HG03520 (cell line): Measurements from ENCODE around the gene FRMD4B.

ENCODE experiments used
- ATAC-seq: cut with Tn5 transposase; IDR thresholded peaks from one replicate; pipeline ENCODE4 v1.9.1; 2021; ENCODE audit warnings: mild to moderate bottlenecking, moderate library complexity; ENCODE audit not compliant: unreplicated experiment

The FRMD4B gene

GRCh38 chr3:69406163-69406562 is 20.3 kb upstream of the FRMD4B start:
- ATAC-seq = no peak

- no peak for ATAC-seq
Observed at GRCh38 chr3:69405067-69405466, 19.2 kb upstream of the FRMD4B start.

GRCh38 chr3:69403454-69403853 is 17.6 kb upstream of the FRMD4B start:
- no peak for ATAC-seq

- ATAC-seq = no peak
Observed at GRCh38 chr3:69400683-69401082, 14.8 kb upstream of the FRMD4B start.

GRCh38 chr3:69392850-69393249 is 7.0 kb upstream of the FRMD4B start:
- no peak for ATAC-seq

GRCh38 chr3:69392415-69392814 is 6.5 kb upstream of the FRMD4B start:
- no peak for ATAC-seq

GRCh38 chr3:69391554-69391953 is 5.7 kb upstream of the FRMD4B start:
- ATAC-seq = no peak

- ATAC-seq = no peak
Observed at GRCh38 chr3:69390771-69391170, 4.9 kb upstream of the FRMD4B start.

- ATAC-seq = no peak
Observed at GRCh38 chr3:69389520-69390248, 3.8 kb upstream of the FRMD4B start.

- ATAC-seq = no peak
Observed at GRCh38 chr3:69388241-69388640, 2.4 kb upstream of the FRMD4B start.

GRCh38 chr3:69386556-69387385 is 883 bp upstream of the FRMD4B start:
- ATAC-seq = no peak

GRCh38 chr3:69385123-69385722 is 665 bp downstream of the FRMD4B start:
- ATAC-seq = no peak

GRCh38 chr3:69384326-69384725 is 1.6 kb downstream of the FRMD4B start:
- no peak for ATAC-seq

- ATAC-seq = no peak
Observed at GRCh38 chr3:69379661-69380060, 6.2 kb downstream of the FRMD4B start.

GRCh38 chr3:69378112-69378802 is 7.6 kb downstream of the FRMD4B start:
- ATAC-seq = no peak

- no peak for ATAC-seq
Observed at GRCh38 chr3:69377262-69377661, 8.6 kb downstream of the FRMD4B start.

- no peak for ATAC-seq
Observed at GRCh38 chr3:69376731-69377130, 9.2 kb downstream of the FRMD4B start.

GRCh38 chr3:69371816-69372215 is 14.1 kb downstream of the FRMD4B start:
- ATAC-seq = no peak

GRCh38 chr3:69370901-69371301 is 15.0 kb downstream of the FRMD4B start:
- ATAC-seq = no peak

- no peak for ATAC-seq
Observed at GRCh38 chr3:69370156-69370883, 15.6 kb downstream of the FRMD4B start.
